H1 (cell line): ENCODE data around the gene CCDC102A. TPM values are rescaled to one million over a fixed set of nuclear protein-coding genes. Genes with fewer than 3 reads are reported as not detected.

Experiments used
- CTCF ChIA-PET: fragments of 300-600 bp; sonication (Branson Sonifier 250); formaldehyde crosslinking; loops from one replicate; lab custom pipeline; 2021; ENCODE audit not compliant: partially characterized antibody; lab: Charles Lee
- POLR2A ChIA-PET: fragments of 300-600 bp; sonication (Branson Sonifier 250); formaldehyde crosslinking; loops from one replicate; lab custom pipeline; 2021; ENCODE audit warnings: inconsistent platforms; ENCODE audit not compliant: partially characterized antibody; lab: Charles Lee
- DNase-seq, 2 experiments: peaks; one replicate each; pipeline versions ENCODE4 v3.0.0 to v3.0.0-alpha.2; 2010 to 2022; ENCODE audit warnings: low spot score in 2 of 2, low read depth in 1 of 2, mixed read lengths in 1 of 2
- FAIRE-seq: peaks from 2 replicates; lab custom pipeline; 2011; peaks lifted over from hg19 to GRCh38; lab: Jason Lieb, UNC
- H2AFZ ChIP-seq: 2 replicates; pipeline ENCODE4 v1.8.1; 2012; ENCODE audit warnings: low read length, inconsistent platforms
- H2AK5ac ChIP-seq: 2 replicates; pipeline ENCODE4 v1.6.1; 2013; ENCODE audit warnings: low read depth, low read length
- H2BK120ac ChIP-seq: replicated peaks from 2 replicates; pipeline ENCODE3; 2013; ENCODE audit warnings: low read depth, low read length, inconsistent platforms
- H2BK12ac ChIP-seq: 2 replicates; pipeline ENCODE4 v1.6.1; 2013; ENCODE audit warnings: low read depth, low read length
- H2BK15ac ChIP-seq: 2 replicates; pipeline ENCODE4 v1.6.1; 2013; ENCODE audit warnings: low read length
- H2BK20ac ChIP-seq: 2 replicates; pipeline ENCODE4 v1.6.1; 2013; ENCODE audit warnings: low read length
- H2BK5ac ChIP-seq: 2 replicates; pipeline ENCODE4 v1.6.1; 2013; ENCODE audit warnings: low read depth, low read length
- H3K14ac ChIP-seq: 2 replicates; pipeline ENCODE4 v1.6.1; 2013; ENCODE audit warnings: inconsistent platforms; ENCODE audit not compliant: insufficient read length
- H3K18ac ChIP-seq: 2 replicates; pipeline ENCODE4 v1.6.1; 2013; ENCODE audit warnings: low read length; ENCODE audit errors: extremely low read depth
- H3K23ac ChIP-seq: 2 replicates; pipeline ENCODE4 v1.6.1; 2013; ENCODE audit warnings: inconsistent platforms; ENCODE audit not compliant: insufficient read length
- H3K23me2 ChIP-seq: 2 replicates; pipeline ENCODE4 v1.6.1; 2013; ENCODE audit warnings: low read depth, low read length
- H3K27ac ChIP-seq: 2 replicates; pipeline ENCODE4 v1.6.1; 2011; ENCODE audit warnings: low read depth, low read length, inconsistent platforms
- H3K27me3 ChIP-seq, 4 experiments: replicated peaks in 1 of 4; 1 replicate in 1 of 4; 2 replicates in 3 of 4; pipeline versions ENCODE4 v1.6.1 to v1.8.1; 2011 to 2013; ENCODE audit warnings: low read length in 3 of 4, mild to moderate bottlenecking in 3 of 4, inconsistent platforms in 2 of 4, mixed read lengths in 2 of 4, moderate library complexity in 1 of 4; ENCODE audit not compliant: control insufficient read depth in 3 of 4, insufficient read depth in 3 of 4; ENCODE audit errors: extremely low read depth in 1 of 4
- H3K36me3 ChIP-seq, 4 experiments: 2 replicates each; pipeline versions ENCODE4 v1.6.1 to v1.8.1; 2011 to 2013; ENCODE audit warnings: mild to moderate bottlenecking in 4 of 4, low read length in 3 of 4, moderate library complexity in 2 of 4, control low read depth in 1 of 4, inconsistent platforms in 1 of 4; ENCODE audit not compliant: insufficient read depth in 4 of 4, control insufficient read depth in 2 of 4
- H3K4ac ChIP-seq: replicated peaks from 2 replicates; pipeline ENCODE3; 2013; ENCODE audit warnings: low read length, low read depth, mixed read lengths, inconsistent platforms; ENCODE audit not compliant: insufficient read length
- H3K4me1 ChIP-seq, 4 experiments: replicated peaks in 1 of 4; 1 replicate in 1 of 4; 2 replicates in 3 of 4; pipeline versions ENCODE4 v1.6.1 to v1.8.1; 2011 to 2013; ENCODE audit warnings: low read length in 3 of 4, inconsistent platforms in 2 of 4, mixed read lengths in 1 of 4; ENCODE audit not compliant: insufficient read depth in 4 of 4, control insufficient read depth in 3 of 4
- H3K4me2 ChIP-seq, 2 experiments: 2 replicates each; pipeline versions ENCODE4 v1.6.1 to v1.8.1; 2011 to 2013; ENCODE audit warnings: low read depth in 2 of 2, low read length in 2 of 2, control low read depth in 1 of 2, inconsistent platforms in 1 of 2, mild to moderate bottlenecking in 1 of 2; ENCODE audit not compliant: insufficient read depth in 1 of 2
- H3K4me3 ChIP-seq, 4 experiments: fragments of 200-600, 300-600 bp in 1 of 4; sonication (generic), shearing (Covaris generic), sonication (Bioruptor Twin) in 1 of 4; 2 replicates each; pipeline versions ENCODE4 v1.5.1 to v1.8.1; 2011 to 2016; ENCODE audit warnings: low read length in 4 of 4, low read depth in 3 of 4, control low read depth in 2 of 4, inconsistent platforms in 2 of 4, mild to moderate bottlenecking in 2 of 4, mixed read lengths in 1 of 4, moderate library complexity in 1 of 4; ENCODE audit not compliant: insufficient read depth in 2 of 4; ENCODE audit errors: extremely low read depth in 1 of 4
- H3K56ac ChIP-seq: replicated peaks from 2 replicates; pipeline ENCODE3; 2013; ENCODE audit warnings: low read depth, mild to moderate bottlenecking, mixed read lengths, low read length, inconsistent platforms; ENCODE audit not compliant: insufficient read length
- H3K79me1 ChIP-seq: 2 replicates; pipeline ENCODE4 v1.6.1; 2013; ENCODE audit warnings: low read depth, low read length, control low read depth
- H3K79me2 ChIP-seq, 2 experiments: 2 replicates each; pipeline versions ENCODE4 v1.6.1 to v1.8.1; 2012 to 2013; ENCODE audit warnings: low read length in 2 of 2, mild to moderate bottlenecking in 2 of 2, inconsistent platforms in 1 of 2; ENCODE audit not compliant: insufficient read depth in 2 of 2, control insufficient read depth in 1 of 2
- H3K9ac ChIP-seq, 4 experiments: replicated peaks in 1 of 4; 1 replicate in 1 of 4; 2 replicates in 3 of 4; pipeline versions ENCODE4 v1.6.1 to v1.8.1; 2011 to 2013; ENCODE audit warnings: low read depth in 3 of 4, low read length in 3 of 4, control low read depth in 2 of 4, mild to moderate bottlenecking in 2 of 4, moderate library complexity in 2 of 4, inconsistent platforms in 1 of 4; ENCODE audit errors: extremely low read depth in 1 of 4
- H3K9me3 ChIP-seq, 2 experiments: 2 replicates each; pipeline versions ENCODE4 v1.6.1 to v1.8.1; 2012 to 2013; ENCODE audit warnings: mild to moderate bottlenecking in 2 of 2, moderate library complexity in 2 of 2, control low read depth in 1 of 2, inconsistent platforms in 1 of 2, low read depth in 1 of 2, low read length in 1 of 2, mixed read lengths in 1 of 2; ENCODE audit not compliant: insufficient read depth in 2 of 2
- H4K20me1 ChIP-seq, 2 experiments: replicated peaks in 1 of 2; 2 replicates each; pipeline versions ENCODE3 to v1.8.1; 2011 to 2013; ENCODE audit warnings: inconsistent platforms in 2 of 2, low read length in 2 of 2, mild to moderate bottlenecking in 1 of 2; ENCODE audit not compliant: insufficient read depth in 2 of 2, control insufficient read depth in 1 of 2
- H4K5ac ChIP-seq: 2 replicates; pipeline ENCODE4 v1.6.1; 2013; ENCODE audit warnings: low read length, low read depth, mixed read lengths, inconsistent platforms; ENCODE audit not compliant: insufficient read length
- H4K8ac ChIP-seq: 2 replicates; pipeline ENCODE4 v1.8.0; 2013; ENCODE audit warnings: mild to moderate bottlenecking, moderate library complexity, low read length, inconsistent platforms; ENCODE audit not compliant: insufficient read depth; ENCODE audit errors: extremely low read depth
- H4K91ac ChIP-seq: replicated peaks from 2 replicates; pipeline ENCODE3; 2013; ENCODE audit warnings: low read length, mixed read lengths, inconsistent platforms; ENCODE audit not compliant: insufficient read length
- BRCA1 ChIP-seq: IDR thresholded peaks from 2 replicates; pipeline ENCODE4 v1.6.1; 2012; ENCODE audit warnings: low read depth, low read length, improper control_type of control experiment
- JUN ChIP-seq: IDR thresholded peaks from 2 replicates; pipeline ENCODE4 v1.6.1; 2011; ENCODE audit warnings: low read depth, mild to moderate bottlenecking, improper control_type of control experiment, low read length
- RXRA ChIP-seq: IDR thresholded peaks from 2 replicates; pipeline ENCODE4 v1.6.1; 2011; ENCODE audit warnings: low read depth, mild to moderate bottlenecking, low read length, moderate library complexity; ENCODE audit not compliant: insufficient read depth
- WGBS, 2 experiments: shearing (Covaris generic) in 1 of 2; methylation state at CpG; one replicate each; pipeline versions ENCODE4 v1.1.6 to v1.1.7; 2013 to 2015; ENCODE audit warnings: low lambda C conversion rate in 2 of 2, mixed read lengths in 2 of 2, inconsistent platforms in 1 of 2, low coverage in 1 of 2, missing lambda C conversion rate in 1 of 2; ENCODE audit not compliant: insufficient replicate concordance in 2 of 2, insufficient coverage in 1 of 2, insufficient read length in 1 of 2; ENCODE audit errors: extremely low coverage in 1 of 2, missing lambda C conversion rate in 1 of 2; 5-methylcytosine and 5-hydroxymethylcytosine counted together
- polyA plus RNA-seq, 7 experiments: library from polyadenylated mRNA; depleted of rRNA in 3 of 7; stranded (reverse) in 5 of 7; unstranded in 2 of 7; fragments of >200 nt in 5 of 7; fragments of 200-250 nt in 2 of 7; gene quantifications; 1 replicate in 5 of 7; 2 replicates in 1 of 7; 4 replicates in 1 of 7; pipeline versions ENCODE4 v1.2.1 to v1.2.3, GENCODE V29; 2011 to 2013; ENCODE audit warnings: missing spikeins in 2 of 7, mixed read lengths in 2 of 7
- total RNA-seq: library from RNA; stranded (reverse); fragmentation: NEBNext Ultra II Directional; extraction: Animal tissue kit (Norgen Biotek cat#: 25700); gene quantifications from 2 replicates; pipeline ENCODE4 v1.2.1, GENCODE V29; 2021

CCDC102A gene
- total and polyA plus RNA-seq, 2 of the 8 experiments (the other 6 are each of a cell fraction or from before 2014, with no cell fraction given) = 4.0 to 7.5 TPM

DNA sequence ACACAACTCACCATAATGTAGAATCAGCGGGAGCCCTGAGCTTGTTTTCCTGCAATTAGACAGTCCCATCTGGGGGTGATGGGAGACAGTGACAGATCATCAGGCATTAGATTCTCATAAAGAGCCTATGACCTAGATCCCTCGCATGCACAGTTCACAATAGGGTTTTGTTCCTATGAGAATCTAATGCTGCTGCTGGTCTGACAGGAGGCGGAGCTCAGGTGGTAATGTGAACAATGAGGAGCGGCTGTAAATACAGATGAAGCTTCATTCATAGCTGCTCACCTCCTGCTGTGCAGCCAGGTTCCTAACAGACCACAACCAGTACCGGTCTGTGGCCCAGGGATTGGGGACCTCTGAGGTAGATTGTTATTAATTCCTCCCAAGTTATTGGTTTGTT is 47.1 kb downstream of the CCDC102A start:
- no peak overlapping the region for H3K18ac ChIP-seq
- no peak overlapping the region for H3K56ac ChIP-seq
- TF ChIP-seq JUN (no peak), BRCA1 (no peak), RXRA (no peak)

More for the DNA sequence above, 47.1 kb downstream of the CCDC102A start:
- Histone ChIP-seq H4K8ac (no peak overlapping the region), H3K27ac (no peak overlapping the region), H2BK20ac (no peak overlapping the region), H3K9ac (no peak overlapping the region), H3K4me3 (no peak overlapping the region), H3K79me2 (no peaks in the 10 kb centered on the region), H3K79me1 (no peaks in the 10 kb centered on the region), H2AFZ (no peak overlapping the region), H2BK5ac (no peak overlapping the region), H2BK12ac (no peak overlapping the region), H2AK5ac (no peak overlapping the region), H2BK120ac (no peak overlapping the region), H4K20me1 (no peaks in the 10 kb centered on the region), H3K27me3 (peaks cover 0 to 12% (median 4%) of the 10 kb centered on the region in 4 experiments; a peak in 4 of 7 replicates), H3K14ac (no peak overlapping the region), H3K9me3 (peaks cover 3 to 6% of the 10 kb centered on the region in 2 experiments; a peak in 1 of 4 replicates), H3K23ac (no peak overlapping the region), H3K23me2 (peaks cover 9% of the 10 kb centered on the region; the same call in 1 of the 2 replicates), H4K91ac (no peak overlapping the region), H2BK15ac (no peak overlapping the region), H3K36me3 (no peaks in the 10 kb centered on the region), H3K4ac (no peak overlapping the region), H3K4me2 (no peak overlapping the region), H4K5ac (no peak overlapping the region), H3K4me1 (peaks cover 0 to 14% (median 10%) of the 10 kb centered on the region in 4 experiments; a peak in 6 of 7 replicates)
- ChIA-PET POLR2A (interaction anchor here (0.8 kb wide), 1 partner anchor 10 kb away, joined by 4 read pairs; no protein-coding TSS in a partner anchor), CTCF (interaction anchor here (0.9 to 1.7 kb wide), 7 partner anchors 8 to 70 kb away, joined by 3 to 13 read pairs (median 4); no protein-coding TSS in a partner anchor)
- DNase-seq (no peak), FAIRE-seq (no peak)
- WGBS, 2 experiments = 84% methylated on average over 5 of the region's 5 CpGs; no CpG with 5 or more reads in 1 of the 2 experiments
